CD4-positive, alpha-beta memory T cell (primary cell): Measurements from ENCODE around the gene TCEAL9. TPM values are rescaled to one million over a fixed set of nuclear protein-coding genes. Genes with fewer than 3 reads are reported as not detected.

Experiments
- CTCF ChIA-PET: fragments of 350-600 bp; sonication (Branson Sonifier 250); formaldehyde crosslinking; loops from one replicate; lab custom pipeline; 2021; ENCODE audit warnings: inconsistent platforms; ENCODE audit not compliant: partially characterized antibody; lab: Charles Lee
- POLR2A ChIA-PET: fragments of 350-600 bp; sonication (Branson Sonifier 250); formaldehyde crosslinking; loops from one replicate; lab custom pipeline; 2021; ENCODE audit not compliant: partially characterized antibody; lab: Charles Lee
- DNase-seq, 5 donors: peaks; one replicate each; pipeline versions ENCODE4 v3.0.0 to v3.0.0-alpha.2; 2020 to 2022; ENCODE audit warnings: mixed read lengths in 1 of 5
- H3K27ac ChIP-seq: one replicate; pipeline ENCODE4 v1.7.0; 2013; ENCODE audit warnings: low read depth, low read length
- H3K27me3 ChIP-seq: 2 replicates; pipeline ENCODE4 v1.7.0; 2013; ENCODE audit warnings: mild to moderate bottlenecking, low read length, moderate library complexity; ENCODE audit not compliant: insufficient read depth
- H3K36me3 ChIP-seq: 2 replicates; pipeline ENCODE4 v1.7.0; 2013; ENCODE audit warnings: mild to moderate bottlenecking, low read length, moderate library complexity; ENCODE audit not compliant: insufficient read depth
- H3K4me1 ChIP-seq: 2 replicates; pipeline ENCODE4 v1.7.0; 2013; ENCODE audit warnings: mild to moderate bottlenecking, low read length, moderate library complexity; ENCODE audit not compliant: insufficient read depth
- H3K4me3 ChIP-seq, 2 donors: one replicate each; pipeline ENCODE4 v1.7.0; 2013; ENCODE audit warnings: low read length in 2 of 2, mild to moderate bottlenecking in 1 of 2
- H3K9me3 ChIP-seq, 2 donors: one replicate each; pipeline ENCODE4 v1.7.0; 2013; ENCODE audit warnings: low read length in 2 of 2, control low read depth in 1 of 2; ENCODE audit not compliant: control insufficient read depth in 1 of 2
- H3K27ac Mint-ChIP-seq, 7 donors: one replicate each; pipeline ENCODE4 v1.8.0; 2020 to 2021; ENCODE audit warnings: mixed read lengths in 7 of 7, mild to moderate bottlenecking in 6 of 7, inconsistent platforms in 3 of 7, moderate library complexity in 3 of 7
- H3K27me3 Mint-ChIP-seq, 2 donors: one replicate each; pipeline ENCODE4 v1.8.0; 2020 to 2021; ENCODE audit warnings: mixed read lengths in 2 of 2
- H3K36me3 Mint-ChIP-seq, 2 donors: one replicate each; pipeline ENCODE4 v1.8.0; 2020 to 2021; ENCODE audit warnings: mixed read lengths in 2 of 2, inconsistent platforms in 1 of 2, mild to moderate bottlenecking in 1 of 2
- H3K4me1 Mint-ChIP-seq, 4 donors: one replicate each; pipeline ENCODE4 v1.8.0; 2020 to 2021; ENCODE audit warnings: mixed read lengths in 4 of 4, mild to moderate bottlenecking in 1 of 4
- H3K4me3 Mint-ChIP-seq, 8 donors: one replicate each; pipeline ENCODE4 v1.8.0; 2020 to 2021; ENCODE audit warnings: mixed read lengths in 8 of 8, mild to moderate bottlenecking in 7 of 8, moderate library complexity in 6 of 8, inconsistent platforms in 3 of 8
- H3K9me3 Mint-ChIP-seq, 8 donors: one replicate each; pipeline ENCODE4 v1.8.0; 2020 to 2021; ENCODE audit warnings: mixed read lengths in 8 of 8, mild to moderate bottlenecking in 5 of 8, inconsistent platforms in 3 of 8, moderate library complexity in 1 of 8
- intact Hi-C: fragments of 100-400 bp; cut with micrococcal nuclease; formaldehyde crosslinking; loops from one replicate; pipeline ENCODE4 v1.15.1; 2023
- polyA plus RNA-seq, 2 donors: library from polyadenylated mRNA; unstranded; fragments of 300-500 nt; fragmentation: Illumina TruSeq; gene quantifications; one replicate each; pipeline ENCODE4 v1.2.3, GENCODE V29; 2021
- total RNA-seq, 2 experiments: library from RNA; stranded (reverse); gene quantifications; one replicate each; pipeline ENCODE4 v1.2.3, GENCODE V29; 2021

TCEAL9 gene
- total and polyA plus RNA-seq, 4 experiments from 2014 or later = 1.0 to 3.0 (median 2.2) TPM

- intact Hi-C loops = no loop called here
- ChIA-PET POLR2A (no interaction called here), CTCF (no interaction called here)
- Mint-ChIP-seq H3K4me3 (no peak overlapping the region), H3K4me1 (peaks cover 0 to 3% (median 0%) of the 10 kb centered on the region in 4 donors), H3K27ac (no peak overlapping the region), H3K36me3 (no peaks in the 10 kb centered on the region), H3K27me3 (peaks cover 0 to 7% of the 10 kb centered on the region in 2 donors), H3K9me3 (no peaks in the 10 kb centered on the region)
- H3K9me3 ChIP-seq = no peaks in the 10 kb centered on the region
- no peak overlapping the region for H3K4me3 ChIP-seq
- H3K36me3 ChIP-seq = no peaks in the 10 kb centered on the region
- DNase-seq = no peak
- H3K4me1 ChIP-seq = no peaks in the 10 kb centered on the region
- no peak overlapping the region for H3K27ac ChIP-seq
- no peaks in the 10 kb centered on the region for H3K27me3 ChIP-seq
Observed at GRCh38 chrX:103386332-103386731, 30.0 kb downstream of the TCEAL9 start.

- H3K27ac Mint-ChIP-seq = no peak overlapping the region
- H3K9me3 ChIP-seq = no peaks in the 10 kb centered on the region
- H3K4me3 ChIP-seq = no peak overlapping the region
- no peaks in the 10 kb centered on the region for H3K36me3 Mint-ChIP-seq
- no peaks in the 10 kb centered on the region for H3K4me1 ChIP-seq
- no peak for DNase-seq
- ChIA-PET POLR2A (no interaction called here), CTCF (no interaction called here)
- peaks cover 0 to 3% (median 0%) of the 10 kb centered on the region in 4 donors for H3K4me1 Mint-ChIP-seq
- no peaks in the 10 kb centered on the region for H3K27me3 ChIP-seq
- intact Hi-C loops = no loop called here
- H3K9me3 Mint-ChIP-seq = no peaks in the 10 kb centered on the region
- H3K4me3 Mint-ChIP-seq = no peak overlapping the region
- H3K27ac ChIP-seq = no peak overlapping the region
- H3K36me3 ChIP-seq = no peaks in the 10 kb centered on the region
- peaks cover 0 to 3% of the 10 kb centered on the region in 2 donors for H3K27me3 Mint-ChIP-seq
Observed at GRCh38 chrX:103393487-103393886, 37.2 kb downstream of the TCEAL9 start.

DNA sequence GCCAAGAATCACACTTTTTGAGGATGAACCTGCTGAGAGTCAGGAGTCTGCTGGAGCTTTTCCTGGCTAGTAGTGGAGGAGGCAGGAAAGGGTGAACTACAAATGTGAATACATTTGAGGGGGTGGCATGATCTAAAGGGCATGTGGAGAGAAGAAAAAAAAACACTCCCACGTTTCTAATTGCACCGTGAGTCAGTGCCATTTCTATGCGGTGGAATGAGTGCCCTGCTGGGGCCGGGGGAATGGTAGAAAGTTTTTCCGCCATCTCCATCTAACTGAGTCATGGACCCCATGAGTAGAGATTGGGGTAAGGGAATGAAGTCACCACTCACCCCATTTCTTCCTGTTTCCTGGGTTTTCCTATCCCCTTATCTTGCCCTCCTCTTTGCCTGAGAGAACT, 39.9 kb downstream of the TCEAL9 start:
- no peak overlapping the region for H3K27ac ChIP-seq
- H3K27me3 ChIP-seq = no peaks in the 10 kb centered on the region
- ChIA-PET CTCF (no interaction called here), POLR2A (no interaction called here)
- DNase-seq = no peak
- no peaks in the 10 kb centered on the region for H3K36me3 ChIP-seq
- H3K4me3 ChIP-seq = no peak overlapping the region
- Mint-ChIP-seq H3K36me3 (no peaks in the 10 kb centered on the region), H3K4me1 (no peaks in the 10 kb centered on the region), H3K27me3 (no peaks in the 10 kb centered on the region), H3K9me3 (no peaks in the 10 kb centered on the region), H3K4me3 (no peak overlapping the region), H3K27ac (no peak overlapping the region)
- no peaks in the 10 kb centered on the region for H3K9me3 ChIP-seq
- intact Hi-C loops = no loop called here
- H3K4me1 ChIP-seq = no peaks in the 10 kb centered on the region

- intact Hi-C loops = no loop called here
- no peak for DNase-seq
- no peaks in the 10 kb centered on the region for H3K4me1 ChIP-seq
- H3K36me3 ChIP-seq = no peaks in the 10 kb centered on the region
- no peak overlapping the region for H3K27ac ChIP-seq
- H3K4me3 ChIP-seq = no peak overlapping the region
- Mint-ChIP-seq H3K4me1 (no peaks in the 10 kb centered on the region), H3K27ac (no peak overlapping the region), H3K4me3 (no peak overlapping the region), H3K27me3 (no peaks in the 10 kb centered on the region), H3K36me3 (no peaks in the 10 kb centered on the region), H3K9me3 (no peaks in the 10 kb centered on the region)
- no peaks in the 10 kb centered on the region for H3K27me3 ChIP-seq
- no peaks in the 10 kb centered on the region for H3K9me3 ChIP-seq
- ChIA-PET POLR2A (no interaction called here), CTCF (no interaction called here)
Observed at GRCh38 chrX:103396660-103397059, 40.4 kb downstream of the TCEAL9 start.

DNA sequence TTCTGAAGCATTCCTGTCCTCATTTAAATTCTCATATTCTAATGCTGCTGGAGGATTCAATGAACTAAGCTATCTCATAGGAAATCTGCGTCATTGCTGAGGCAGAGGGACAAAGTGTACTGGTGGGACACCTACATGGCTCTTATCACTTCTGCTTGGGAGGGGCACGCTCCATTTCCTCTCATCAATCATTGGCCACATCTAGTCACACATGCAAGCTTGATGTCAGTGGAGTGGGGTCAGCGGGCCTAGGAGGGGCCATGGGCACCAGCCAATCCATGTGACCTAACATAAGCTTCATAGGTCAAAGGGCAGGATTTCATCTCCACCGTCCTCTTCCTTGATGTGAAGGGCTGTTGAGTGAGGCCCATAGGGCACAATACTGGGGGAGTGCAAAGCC, 41.4 kb downstream of the TCEAL9 start:
- Histone ChIP-seq H3K4me3 (no peak overlapping the region), H3K36me3 (no peaks in the 10 kb centered on the region), H3K27ac (no peak overlapping the region), H3K4me1 (no peaks in the 10 kb centered on the region), H3K9me3 (no peaks in the 10 kb centered on the region), H3K27me3 (no peaks in the 10 kb centered on the region)
- Mint-ChIP-seq H3K36me3 (no peaks in the 10 kb centered on the region), H3K4me3 (no peak overlapping the region), H3K9me3 (no peaks in the 10 kb centered on the region), H3K4me1 (no peaks in the 10 kb centered on the region), H3K27ac (no peak overlapping the region), H3K27me3 (no peaks in the 10 kb centered on the region)
- ChIA-PET POLR2A (no interaction called here), CTCF (no interaction called here)
- no peak for DNase-seq
- intact Hi-C loops = no loop called here

DNA sequence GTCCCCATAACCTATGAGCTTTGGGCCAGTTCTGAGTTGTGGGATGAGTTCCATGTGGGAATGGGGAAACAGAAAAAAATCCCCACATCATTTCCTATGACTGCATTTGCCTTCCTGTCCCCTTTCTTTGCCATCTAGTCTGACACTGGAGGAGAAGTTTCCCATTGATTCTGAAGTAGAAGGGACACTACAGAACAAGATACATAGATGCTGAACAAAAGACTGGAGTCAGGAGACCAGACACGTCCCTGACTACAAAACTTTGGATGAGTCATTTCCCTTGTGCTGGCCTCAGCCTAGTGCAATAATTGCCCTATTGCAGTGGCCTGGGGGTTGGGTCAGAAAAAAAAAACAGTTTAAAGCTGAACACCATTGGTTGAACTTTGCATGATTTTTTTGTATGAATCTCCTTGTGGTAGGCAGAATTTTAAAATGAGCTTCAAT, 42.1 kb downstream of the TCEAL9 start:
- H3K4me1 Mint-ChIP-seq = no peaks in the 10 kb centered on the region
- Histone ChIP-seq H3K9me3 (no peaks in the 10 kb centered on the region), H3K4me3 (no peak overlapping the region), H3K27me3 (no peaks in the 10 kb centered on the region), H3K36me3 (no peaks in the 10 kb centered on the region), H3K27ac (no peak overlapping the region), H3K4me1 (no peaks in the 10 kb centered on the region)
- DNase-seq = no peak
- no peaks in the 10 kb centered on the region for H3K9me3 Mint-ChIP-seq
- no peaks in the 10 kb centered on the region for H3K36me3 Mint-ChIP-seq
- POLR2A ChIA-PET = no interaction called here
- intact Hi-C loops = no loop called here
- CTCF ChIA-PET = no interaction called here
- H3K27me3 Mint-ChIP-seq = no peaks in the 10 kb centered on the region
- no peak overlapping the region for H3K4me3 Mint-ChIP-seq
- no peak overlapping the region for H3K27ac Mint-ChIP-seq

GRCh38 chrX:103399744-103400143, 43.4 kb downstream of the TCEAL9 start:
- no peak overlapping the region for H3K4me3 ChIP-seq
- H3K27ac ChIP-seq = no peak overlapping the region
- no peaks in the 10 kb centered on the region for H3K36me3 Mint-ChIP-seq
- H3K4me1 Mint-ChIP-seq = peaks cover 0 to 8% (median 7%) of the 10 kb centered on the region in 4 donors
- intact Hi-C loops = no loop called here
- H3K27me3 ChIP-seq = no peaks in the 10 kb centered on the region
- no peak for DNase-seq
- ChIA-PET CTCF (no interaction called here), POLR2A (no interaction called here)
- no peaks in the 10 kb centered on the region for H3K4me1 ChIP-seq
- no peaks in the 10 kb centered on the region for H3K9me3 Mint-ChIP-seq
- H3K4me3 Mint-ChIP-seq = no peak overlapping the region
- H3K27me3 Mint-ChIP-seq = no peaks in the 10 kb centered on the region
- no peak overlapping the region for H3K27ac Mint-ChIP-seq
- H3K9me3 ChIP-seq = no peaks in the 10 kb centered on the region
- H3K36me3 ChIP-seq = no peaks in the 10 kb centered on the region

DNA sequence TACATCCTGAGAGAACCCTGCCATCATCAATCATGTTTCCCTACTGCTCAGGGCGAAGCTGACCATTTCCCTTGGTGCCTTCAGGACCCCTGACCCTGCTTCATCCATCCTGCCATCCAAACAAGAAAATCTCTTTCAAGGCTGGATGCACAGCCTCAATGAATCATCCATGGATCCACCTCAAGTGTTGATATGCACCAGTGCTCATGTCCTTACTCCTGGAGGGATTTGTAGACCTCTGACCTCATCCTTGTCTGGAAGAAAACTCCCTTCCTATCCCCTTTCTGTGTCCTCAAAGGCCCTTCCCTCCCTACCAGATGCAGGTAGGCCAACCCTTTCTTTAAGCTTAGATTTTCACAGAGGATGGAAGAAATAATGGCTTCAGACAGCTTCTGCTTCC, 44.6 kb downstream of the TCEAL9 start:
- Histone ChIP-seq H3K4me1 (no peaks in the 10 kb centered on the region), H3K27ac (no peak overlapping the region), H3K36me3 (no peaks in the 10 kb centered on the region), H3K27me3 (no peaks in the 10 kb centered on the region), H3K4me3 (no peak overlapping the region), H3K9me3 (no peaks in the 10 kb centered on the region)
- H3K27ac Mint-ChIP-seq = no peak overlapping the region
- ChIA-PET CTCF (interaction anchor here (0.6 kb wide), 1 partner anchor 20 kb away, joined by 3 read pairs; no protein-coding TSS in a partner anchor), POLR2A (no interaction called here)
- intact Hi-C loops = no loop called here
- no peaks in the 10 kb centered on the region for H3K36me3 Mint-ChIP-seq
- H3K4me1 Mint-ChIP-seq = peaks cover 1 to 11% (median 7%) of the 10 kb centered on the region in 4 donors
- no peaks in the 10 kb centered on the region for H3K9me3 Mint-ChIP-seq
- no peak overlapping the region for H3K4me3 Mint-ChIP-seq
- DNase-seq = no peak
- H3K27me3 Mint-ChIP-seq = no peaks in the 10 kb centered on the region
